ENCODE data around the gene KTN1. TPM values are rescaled to one million over a fixed set of nuclear protein-coding genes. Genes with fewer than 3 reads are reported as not detected.

Gene KTN1
- total and polyA plus RNA-seq, 8 donors: 29.0 to 98.1 (median 71.3) TPM

GRCh38 chr14:55585854-55586253 is 5.8 kb downstream of the KTN1 start:
- no peaks in the 10 kb centered on the region for H3K36me3 ChIP-seq
- ATAC-seq: peak in 2 of 4 donors; percentile 35 to 48
- H3K9me3 ChIP-seq: no peaks in the 10 kb centered on the region
- no peak for DNase-seq
- H3K4me3 ChIP-seq: no peak overlapping the region
- no peak for TF ChIP-seq CTCF (IDR thresholded peaks at IDR 0.05)
- intact Hi-C loops (cut with DNase I): no loop called here
- 31 to 47% methylated on average over 2 of the region's 2 CpGs for WGBS, 2 donors
- no peaks in the 10 kb centered on the region for H3K27me3 ChIP-seq
- H3K4me1 ChIP-seq: peaks cover 12 to 62% (median 54%) of the 10 kb centered on the region in 3 donors
- no peak overlapping the region for H3K27ac ChIP-seq
- FAIRE-seq: no peak

GRCh38 chr14:55586411-55586810 is 6.4 kb downstream of the KTN1 start:
- TF ChIP-seq CTCF (IDR thresholded peaks at IDR 0.05): no peak
- no peak overlapping the region for H3K27ac ChIP-seq
- no peaks in the 10 kb centered on the region for H3K9me3 ChIP-seq
- H3K4me1 ChIP-seq: peaks cover 12 to 62% (median 54%) of the 10 kb centered on the region in 3 donors
- no peak for DNase-seq
- FAIRE-seq: no peak
- no peak for ATAC-seq
- H3K36me3 ChIP-seq: no peaks in the 10 kb centered on the region
- intact Hi-C loops (cut with DNase I): no loop called here
- H3K4me3 ChIP-seq: no peak overlapping the region
- no peaks in the 10 kb centered on the region for H3K27me3 ChIP-seq
- WGBS, 2 donors: 78 to 91% methylated on average over 2 of the region's 2 CpGs

- H3K4me1 ChIP-seq: peaks cover 12 to 52% (median 48%) of the 10 kb centered on the region in 3 donors
- peak; percentile 5 for FAIRE-seq
- ATAC-seq: no peak
- no peak for TF ChIP-seq CTCF (IDR thresholded peaks at IDR 0.05)
- H3K27me3 ChIP-seq: no peaks in the 10 kb centered on the region
- DNase-seq: no peak
- H3K4me3 ChIP-seq: no peak overlapping the region
- no peaks in the 10 kb centered on the region for H3K36me3 ChIP-seq
- no peaks in the 10 kb centered on the region for H3K9me3 ChIP-seq
- intact Hi-C loops (cut with DNase I): no loop called here
- no peak overlapping the region for H3K27ac ChIP-seq
- 85 to 88% methylated on average over 1 of the region's 1 CpG for WGBS, 2 donors
These were observed 7.8 kb downstream of the KTN1 start for GRCh38 chr14:55587847-55588246.

- Histone ChIP-seq H3K27ac (no peak overlapping the region), H3K36me3 (no peaks in the 10 kb centered on the region), H3K4me1 (peaks cover 12 to 47% (median 45%) of the 10 kb centered on the region in 3 donors), H3K9me3 (no peaks in the 10 kb centered on the region), H3K27me3 (no peaks in the 10 kb centered on the region), H3K4me3 (no peak overlapping the region)
- intact Hi-C loops (cut with DNase I): no loop called here
- ATAC-seq: peak in 2 of 4 donors; percentile 15 to 34
- TF ChIP-seq CTCF (IDR thresholded peaks at IDR 0.05): no peak
- 48 to 58% methylated on average over 2 of the region's 2 CpGs for WGBS, 2 donors
- FAIRE-seq: peak; percentile 26
- DNase-seq: no peak
These were observed 8.3 kb downstream of the KTN1 start for GRCh38 chr14:55588259-55588699.

GRCh38 chr14:55589171-55589570 is 9.2 kb downstream of the KTN1 start:
- Histone ChIP-seq H3K9me3 (no peaks in the 10 kb centered on the region), H3K4me1 (peaks cover 12 to 41% (median 38%) of the 10 kb centered on the region in 3 donors), H3K36me3 (no peaks in the 10 kb centered on the region), H3K27me3 (no peaks in the 10 kb centered on the region), H3K27ac (no peak overlapping the region), H3K4me3 (no peak overlapping the region)
- 87 to 92% methylated on average over 6 of the region's 6 CpGs for WGBS, 2 donors
- TF ChIP-seq CTCF (IDR thresholded peaks at IDR 0.05): no peak
- DNase-seq (no peak), ATAC-seq (peak in 1 of 4 donors; percentile 31), FAIRE-seq (no peak)
- intact Hi-C loops (cut with DNase I): no loop called here
